DND-41 (cell line): Measurements from ENCODE around the gene OSBPL10.

ENCODE experiments used
- ATAC-seq: fragments of 200-7000 bp; cut with Tn5 transposase; 3 replicates; pipeline ENCODE4 v1.9.1; 2021; ENCODE audit warnings: low read depth; ENCODE audit not compliant: insufficient read depth
- DNase-seq: peaks from one replicate; pipeline ENCODE4 v3.0.0-alpha.2; 2020
- H2AFZ ChIP-seq: 2 replicates; pipeline ENCODE4 v1.6.0; 2012; ENCODE audit warnings: low read depth, low read length
- H3K27ac ChIP-seq: 2 replicates; pipeline ENCODE4 v1.5.1; 2012; ENCODE audit warnings: low read length, inconsistent platforms
- H3K27me3 ChIP-seq: fragments of 200-600 bp; sonication (generic); 2 replicates; pipeline ENCODE4 v1.6.0; 2012; ENCODE audit warnings: low read length, mild to moderate bottlenecking, inconsistent platforms; ENCODE audit not compliant: insufficient read depth, poor library complexity
- H3K36me3 ChIP-seq: 2 replicates; pipeline ENCODE4 v1.5.1; 2012; ENCODE audit warnings: low read length, inconsistent platforms; ENCODE audit not compliant: insufficient read depth
- H3K4me1 ChIP-seq: 2 replicates; pipeline ENCODE4 v1.5.1; 2012; ENCODE audit warnings: mild to moderate bottlenecking, low read length; ENCODE audit not compliant: insufficient read depth
- H3K4me2 ChIP-seq: 2 replicates; pipeline ENCODE4 v1.6.0; 2012; ENCODE audit warnings: mild to moderate bottlenecking, moderate library complexity, low read length, inconsistent platforms; ENCODE audit not compliant: insufficient read depth
- H3K4me3 ChIP-seq, 2 experiments: fragments of 200-600 bp in 1 of 2; shearing (Covaris generic) in 1 of 2; 2 replicates each; pipeline ENCODE4 v1.5.1; 2012 to 2016; ENCODE audit warnings: inconsistent platforms in 2 of 2, low read length in 2 of 2, mild to moderate bottlenecking in 2 of 2, low read depth in 1 of 2, moderate library complexity in 1 of 2
- H3K79me2 ChIP-seq: 2 replicates; pipeline ENCODE4 v1.6.0; 2012; ENCODE audit warnings: low read length, inconsistent platforms; ENCODE audit not compliant: insufficient read depth
- H3K9ac ChIP-seq: 2 replicates; pipeline ENCODE4 v1.6.0; 2012; ENCODE audit warnings: low read depth, mild to moderate bottlenecking, inconsistent platforms, low read length, moderate library complexity
- H3K9me3 ChIP-seq: 2 replicates; pipeline ENCODE4 v1.5.1; 2012; ENCODE audit warnings: low read length, moderate library complexity, mild to moderate bottlenecking, inconsistent platforms; ENCODE audit not compliant: insufficient read depth, severe bottlenecking
- H4K20me1 ChIP-seq: 2 replicates; pipeline ENCODE4 v1.6.0; 2012; ENCODE audit warnings: low read length; ENCODE audit not compliant: insufficient read depth
- EZH2 ChIP-seq: IDR thresholded peaks from 3 replicates; pipeline ENCODE4 v1.6.1; 2012; ENCODE audit warnings: borderline replicate concordance, low read depth, mild to moderate bottlenecking, moderate library complexity, low read length, inconsistent platforms; ENCODE audit not compliant: severe bottlenecking
- TF ChIP-seq, protein P1 (sequence below): IDR thresholded peaks from 2 replicates; pipeline ENCODE4 v1.5.1; 2012; ENCODE audit warnings: borderline replicate concordance, low read length, moderate library complexity, mild to moderate bottlenecking; ENCODE audit not compliant: poor library complexity, severe bottlenecking; ENCODE audit errors: extremely low read depth

Gene OSBPL10

DNA sequence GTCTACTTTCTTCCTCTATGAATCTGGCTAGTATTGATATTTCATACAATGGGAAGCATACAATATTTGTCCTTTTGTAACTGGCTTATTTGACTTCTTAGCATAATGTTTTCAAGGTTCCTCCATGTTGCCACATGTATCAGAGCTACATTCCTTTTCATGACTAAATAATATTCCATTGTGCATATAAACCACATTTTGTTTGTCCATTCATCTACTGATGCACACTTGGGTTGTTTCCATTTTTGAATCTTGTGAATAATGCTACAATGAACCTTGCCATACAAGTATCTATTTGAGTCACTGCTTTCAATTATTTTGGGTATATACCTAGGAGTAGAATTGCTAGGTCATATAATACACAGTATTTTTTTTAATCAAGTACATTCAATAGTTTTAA lies 38.0 kb downstream of the OSBPL10 start:
- no peak overlapping the region for H3K4me2 ChIP-seq
- ATAC-seq: no peak

DNA sequence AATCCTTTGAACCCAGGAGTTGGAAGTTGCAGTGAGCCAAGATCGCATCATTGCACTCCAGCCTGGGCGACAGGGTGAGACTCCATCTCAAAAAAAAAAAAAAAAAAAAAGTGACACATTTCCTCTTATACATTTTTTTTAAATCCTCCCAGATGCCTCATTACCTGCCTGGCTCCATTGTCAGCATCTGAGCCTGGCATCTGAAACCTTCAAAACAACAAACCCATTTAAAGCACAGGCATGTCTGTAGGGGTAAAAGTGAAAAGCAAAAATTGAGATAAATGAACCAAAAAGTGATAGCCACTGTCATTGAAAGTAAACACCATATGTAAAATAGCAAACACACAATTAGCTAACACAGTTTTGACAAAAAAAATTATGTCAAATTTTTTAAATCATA lies 38.6 kb downstream of the OSBPL10 start:
- no peak overlapping the region for H3K4me3 ChIP-seq

More for the DNA sequence above, 38.0 kb downstream of the OSBPL10 start:
- Histone ChIP-seq H3K4me3 (no peak overlapping the region), H3K36me3 (no peaks in the 10 kb centered on the region), H3K9ac (no peak overlapping the region), H3K4me1 (no peaks in the 10 kb centered on the region), H3K79me2 (no peaks in the 10 kb centered on the region), H3K9me3 (no peaks in the 10 kb centered on the region), H3K27me3 (no peaks in the 10 kb centered on the region), H2AFZ (no peak overlapping the region), H4K20me1 (no peaks in the 10 kb centered on the region), H3K27ac (no peak overlapping the region)
- TF ChIP-seq, protein P1, sequence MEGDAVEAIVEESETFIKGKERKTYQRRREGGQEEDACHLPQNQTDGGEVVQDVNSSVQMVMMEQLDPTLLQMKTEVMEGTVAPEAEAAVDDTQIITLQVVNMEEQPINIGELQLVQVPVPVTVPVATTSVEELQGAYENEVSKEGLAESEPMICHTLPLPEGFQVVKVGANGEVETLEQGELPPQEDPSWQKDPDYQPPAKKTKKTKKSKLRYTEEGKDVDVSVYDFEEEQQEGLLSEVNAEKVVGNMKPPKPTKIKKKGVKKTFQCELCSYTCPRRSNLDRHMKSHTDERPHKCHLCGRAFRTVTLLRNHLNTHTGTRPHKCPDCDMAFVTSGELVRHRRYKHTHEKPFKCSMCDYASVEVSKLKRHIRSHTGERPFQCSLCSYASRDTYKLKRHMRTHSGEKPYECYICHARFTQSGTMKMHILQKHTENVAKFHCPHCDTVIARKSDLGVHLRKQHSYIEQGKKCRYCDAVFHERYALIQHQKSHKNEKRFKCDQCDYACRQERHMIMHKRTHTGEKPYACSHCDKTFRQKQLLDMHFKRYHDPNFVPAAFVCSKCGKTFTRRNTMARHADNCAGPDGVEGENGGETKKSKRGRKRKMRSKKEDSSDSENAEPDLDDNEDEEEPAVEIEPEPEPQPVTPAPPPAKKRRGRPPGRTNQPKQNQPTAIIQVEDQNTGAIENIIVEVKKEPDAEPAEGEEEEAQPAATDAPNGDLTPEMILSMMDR: no peak
- TF ChIP-seq EZH2: no peak
- DNase-seq: no peak

DNA sequence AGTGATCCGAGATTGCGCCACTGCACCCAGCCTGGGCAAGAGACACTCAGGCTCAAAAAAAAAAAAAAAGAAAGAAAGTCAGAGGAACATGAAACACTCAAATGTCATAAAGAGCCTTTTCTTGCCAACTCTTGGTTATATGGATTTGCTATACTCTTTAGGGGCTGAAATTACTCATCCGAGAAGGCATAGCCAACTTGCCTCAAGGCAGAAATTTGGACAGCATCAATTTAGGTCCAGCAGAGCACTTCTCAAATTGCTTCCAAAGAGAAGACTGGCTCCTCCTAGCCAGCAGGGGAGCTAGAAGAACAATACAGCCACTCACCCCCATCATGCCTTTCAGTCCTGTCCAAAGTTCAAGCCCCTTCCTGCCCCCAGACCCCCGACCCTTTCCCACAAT lies 43.8 kb downstream of the OSBPL10 start:
- no peak overlapping the region for H3K27ac ChIP-seq
- DNase-seq (no peak), ATAC-seq (no peak)
- H3K4me1 ChIP-seq: peaks cover 12% of the 10 kb centered on the region
- no peak for TF ChIP-seq EZH2
- TF ChIP-seq, protein P1: no peak
- no peaks in the 10 kb centered on the region for H3K9me3 ChIP-seq
- H3K9ac ChIP-seq: no peak overlapping the region
- H3K4me3 ChIP-seq: no peak overlapping the region
- no peaks in the 10 kb centered on the region for H3K79me2 ChIP-seq
- H3K36me3 ChIP-seq: no peaks in the 10 kb centered on the region
- no peak overlapping the region for H3K4me2 ChIP-seq
- no peak overlapping the region for H2AFZ ChIP-seq
- no peaks in the 10 kb centered on the region for H3K27me3 ChIP-seq
- no peaks in the 10 kb centered on the region for H4K20me1 ChIP-seq

More for the DNA sequence above, 38.6 kb downstream of the OSBPL10 start:
- Histone ChIP-seq H2AFZ (no peak overlapping the region), H3K27me3 (no peaks in the 10 kb centered on the region), H3K9me3 (no peaks in the 10 kb centered on the region), H3K9ac (no peak overlapping the region), H4K20me1 (no peaks in the 10 kb centered on the region), H3K36me3 (no peaks in the 10 kb centered on the region), H3K4me1 (no peaks in the 10 kb centered on the region), H3K79me2 (no peaks in the 10 kb centered on the region), H3K4me2 (no peak overlapping the region), H3K27ac (no peak overlapping the region)
- ATAC-seq (no peak), DNase-seq (no peak)
- TF ChIP-seq EZH2: no peak
- TF ChIP-seq, protein P1: no peak
